ENCODE results near the gene ACTR8.

ACTR8 gene

DNA sequence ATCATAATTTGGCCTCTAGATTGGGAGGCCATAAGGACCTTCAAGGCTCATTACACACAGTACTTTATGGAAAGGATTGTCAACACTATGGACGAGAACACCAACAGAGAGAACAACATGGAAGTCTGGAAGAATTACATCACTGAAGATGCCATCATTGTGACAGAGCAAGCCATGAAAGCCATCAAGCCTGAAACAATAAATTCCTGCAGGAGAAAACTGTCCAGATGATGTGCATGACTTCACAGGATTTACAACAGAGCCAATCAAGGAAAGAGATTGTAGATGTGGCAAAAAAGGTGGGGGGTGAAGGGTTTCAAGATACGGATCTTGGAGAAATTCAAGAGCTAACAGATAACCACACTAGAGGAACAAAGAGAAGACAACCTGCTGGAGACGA lies 19.7 kb downstream of the ACTR8 start:
- no peak for DNase-seq

DNA sequence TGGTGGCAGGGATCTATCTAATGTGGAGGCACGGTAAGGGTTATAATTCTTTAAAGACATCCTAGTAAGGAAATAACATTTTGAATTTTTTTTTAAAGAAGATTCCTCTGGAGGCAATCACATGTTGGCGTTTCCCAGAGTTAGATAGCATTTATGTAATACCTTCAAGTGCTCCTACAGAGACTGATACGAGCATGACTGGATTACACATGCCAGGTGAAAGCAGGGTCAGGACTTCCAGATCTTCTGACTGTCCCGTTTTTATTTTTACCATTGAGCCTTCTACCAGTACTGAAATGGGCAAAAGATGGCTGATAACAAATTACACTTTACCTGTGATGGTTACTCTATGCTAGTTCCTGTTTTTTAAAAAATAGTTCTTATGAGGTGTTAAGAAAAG lies 21.8 kb downstream of the ACTR8 start:
- DNase-seq: no peak

DNA sequence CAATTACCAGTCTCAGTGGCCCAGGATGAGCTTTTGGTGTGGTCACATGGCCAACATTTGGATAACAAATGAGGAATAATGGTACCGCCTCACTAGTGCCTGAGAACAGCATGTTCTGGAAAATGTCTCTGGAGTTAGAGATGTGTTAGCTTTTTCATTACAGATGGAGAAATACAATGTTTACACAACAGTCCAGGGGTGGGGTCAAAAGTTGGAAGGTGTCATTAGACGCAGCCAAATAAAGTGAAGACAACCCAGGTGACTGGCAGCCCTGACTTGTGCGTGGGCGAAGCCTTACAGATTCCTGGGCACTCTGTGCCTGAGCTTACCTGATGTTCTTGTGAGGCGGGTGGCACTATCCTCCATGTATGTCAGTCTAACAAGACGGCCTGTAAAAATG lies 22.8 kb downstream of the ACTR8 start:
- DNase-seq: no peak

DNA sequence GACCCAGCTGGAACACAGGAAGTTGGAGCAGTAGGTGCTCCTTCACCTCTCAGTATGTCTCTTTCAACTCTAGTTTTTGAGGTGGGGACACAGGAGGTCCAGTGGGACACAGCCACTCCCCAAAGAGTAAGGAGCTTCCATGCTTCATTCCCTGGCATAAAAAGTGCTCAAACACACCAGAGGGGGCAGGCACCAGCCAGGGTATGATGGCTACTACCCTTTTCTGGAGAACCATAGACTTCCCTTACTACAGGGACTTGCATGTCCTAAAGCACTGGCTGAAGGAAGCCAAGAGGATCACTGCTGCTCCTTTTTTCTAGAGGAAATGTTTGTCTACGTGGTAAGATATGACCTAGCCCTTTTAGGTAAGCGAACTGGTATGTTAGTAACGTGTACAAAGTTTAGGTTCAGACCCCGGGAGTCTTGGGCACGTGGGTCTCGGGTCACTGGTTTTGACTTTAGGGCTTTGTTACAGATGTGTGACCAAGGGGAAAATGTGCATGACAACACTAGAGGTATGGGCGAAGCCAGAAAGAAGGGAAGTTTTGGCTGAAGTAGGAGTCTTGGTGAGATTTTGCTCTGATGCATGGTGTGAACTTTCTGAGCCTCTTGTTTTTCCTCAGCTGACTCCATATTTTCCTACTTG lies 23.7 kb downstream of the ACTR8 start:
- DNase-seq: no peak

DNA sequence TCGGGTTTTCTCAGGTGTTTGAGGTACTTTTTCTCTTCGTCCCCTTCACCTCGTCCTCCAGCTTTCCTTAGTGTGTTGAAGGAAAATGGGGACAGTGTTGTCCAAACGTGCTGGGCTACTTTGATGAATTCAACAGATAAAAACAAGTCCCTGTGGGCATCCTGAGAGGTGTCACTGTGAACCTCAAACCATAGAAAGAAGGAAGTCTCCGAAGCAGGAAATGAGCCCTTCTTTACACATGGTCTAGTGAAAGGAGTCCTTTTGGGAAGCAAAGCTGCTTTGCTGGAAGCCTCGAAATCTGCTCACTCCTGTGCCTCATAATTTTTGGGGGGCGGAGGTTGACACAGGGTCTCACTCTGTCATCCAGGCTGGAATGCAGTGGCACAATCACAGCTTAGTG lies 25.0 kb downstream of the ACTR8 start:
- DNase-seq: no peak

DNA sequence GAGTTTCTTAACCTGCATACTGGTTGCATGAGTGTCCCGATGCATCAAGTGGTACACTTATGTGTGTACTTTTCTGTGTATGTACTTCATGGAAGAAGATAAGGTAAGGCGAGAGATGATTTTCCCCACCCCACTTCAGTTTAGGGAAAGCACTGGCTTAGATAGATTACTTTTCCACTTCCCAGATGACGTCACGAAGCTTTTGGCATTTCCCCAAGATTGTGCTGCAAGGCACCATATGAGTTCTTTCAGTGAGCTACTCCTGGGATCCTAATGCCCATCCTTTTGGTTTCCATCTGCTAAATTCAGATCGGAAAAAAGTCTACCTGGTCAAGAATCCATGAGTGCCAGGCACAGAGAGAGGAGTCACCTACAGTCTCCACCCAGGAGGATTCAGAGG lies 31.1 kb downstream of the ACTR8 start:
- no peak for DNase-seq

DNA sequence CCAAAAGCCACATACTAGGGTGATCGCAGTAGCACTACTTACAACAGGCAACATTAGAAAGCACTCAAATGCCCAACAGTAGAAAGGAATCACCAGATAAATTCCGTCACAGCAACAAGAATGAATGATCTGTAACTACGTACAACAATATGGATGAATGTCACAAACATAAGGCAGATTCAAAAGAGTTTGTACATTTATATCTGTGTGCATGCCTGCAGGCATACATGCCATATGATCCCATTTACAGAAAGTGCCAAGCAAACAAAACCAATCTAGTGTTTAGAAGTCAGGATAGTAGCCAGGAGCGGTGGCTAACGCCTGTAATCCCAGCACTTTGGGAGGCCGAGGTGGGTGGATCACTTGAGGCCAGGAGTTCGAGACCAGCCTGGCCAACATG lies 32.0 kb downstream of the ACTR8 start:
- no peak for DNase-seq

DNA sequence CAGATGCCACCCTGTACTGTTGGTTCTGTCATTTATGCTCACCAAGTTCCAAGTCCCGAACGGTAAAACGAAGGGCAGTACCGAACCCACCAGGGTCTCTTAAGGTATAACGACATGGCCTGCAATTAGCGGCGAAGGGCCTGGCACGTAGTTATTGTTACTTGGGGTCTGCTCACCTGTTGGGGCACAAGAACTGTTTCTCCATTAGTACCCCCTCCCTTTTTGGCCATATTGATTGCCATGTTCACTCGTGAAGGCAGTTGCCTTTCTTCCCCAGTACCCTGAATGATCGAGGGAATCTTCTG lies 35.1 kb downstream of the ACTR8 start:
- no peak for DNase-seq

DNA sequence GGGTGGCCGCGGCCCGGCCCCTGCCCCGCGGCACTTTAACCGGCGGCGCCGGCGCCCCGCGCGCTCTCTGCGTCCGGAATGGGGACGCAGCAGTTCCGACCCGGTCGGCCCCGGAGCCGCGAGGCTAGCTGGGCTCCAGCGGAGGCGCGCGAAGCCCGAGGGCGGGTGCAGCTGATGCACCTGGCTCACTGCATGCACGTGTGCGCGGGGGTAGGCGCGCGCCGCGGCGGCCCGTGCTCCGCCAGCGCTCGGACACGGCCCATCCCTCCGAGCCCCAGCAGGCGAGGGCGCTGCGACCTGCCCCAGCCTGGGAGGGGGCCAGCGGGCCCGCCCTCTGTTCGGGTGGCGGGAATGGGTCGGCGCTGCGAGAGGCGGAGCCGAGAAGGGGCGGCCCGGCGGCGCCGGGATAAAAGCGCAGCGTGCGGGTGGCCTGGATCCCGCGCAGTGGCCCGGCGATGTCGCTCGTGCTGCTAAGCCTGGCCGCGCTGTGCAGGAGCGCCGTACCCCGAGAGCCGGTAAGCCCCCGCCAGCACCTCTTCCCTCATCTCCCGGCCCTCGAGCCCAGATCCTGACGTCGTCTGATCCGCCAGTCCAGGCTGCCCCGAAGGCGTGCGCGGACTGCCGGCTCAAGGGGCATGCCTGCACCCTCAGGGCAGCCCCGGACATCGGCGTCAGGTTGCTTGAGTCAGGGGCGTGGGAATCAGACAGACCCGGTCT lies 35.7 kb downstream of the ACTR8 start, which contains the start of the genes CHDH and IL17RB:
Gene CHDH (minus strand): TSS at position 286 of the 717 bp plus-strand sequence. CDS start 22,411 bp downstream, outside the sequence.
Gene IL17RB (plus strand): TSS at position 435 of the 717 bp plus-strand sequence. CDS start 21 bp downstream, at position 456.
- peak; percentile 67 for DNase-seq

DNA sequence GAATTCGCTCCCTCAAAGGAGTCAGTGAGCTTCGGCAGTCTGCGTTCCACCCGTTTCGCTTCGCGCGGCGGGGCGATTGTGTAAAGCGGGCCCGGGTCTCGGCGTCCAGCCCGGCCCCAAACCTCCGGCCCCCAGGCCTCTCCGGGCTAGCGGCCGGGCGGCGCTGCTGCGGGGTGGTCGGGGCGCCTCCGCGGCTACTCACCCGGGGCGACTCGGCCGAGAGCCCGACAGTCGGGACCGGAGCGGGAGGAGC lies 36.1 kb downstream of the ACTR8 start:
- no peak for DNase-seq

DNA sequence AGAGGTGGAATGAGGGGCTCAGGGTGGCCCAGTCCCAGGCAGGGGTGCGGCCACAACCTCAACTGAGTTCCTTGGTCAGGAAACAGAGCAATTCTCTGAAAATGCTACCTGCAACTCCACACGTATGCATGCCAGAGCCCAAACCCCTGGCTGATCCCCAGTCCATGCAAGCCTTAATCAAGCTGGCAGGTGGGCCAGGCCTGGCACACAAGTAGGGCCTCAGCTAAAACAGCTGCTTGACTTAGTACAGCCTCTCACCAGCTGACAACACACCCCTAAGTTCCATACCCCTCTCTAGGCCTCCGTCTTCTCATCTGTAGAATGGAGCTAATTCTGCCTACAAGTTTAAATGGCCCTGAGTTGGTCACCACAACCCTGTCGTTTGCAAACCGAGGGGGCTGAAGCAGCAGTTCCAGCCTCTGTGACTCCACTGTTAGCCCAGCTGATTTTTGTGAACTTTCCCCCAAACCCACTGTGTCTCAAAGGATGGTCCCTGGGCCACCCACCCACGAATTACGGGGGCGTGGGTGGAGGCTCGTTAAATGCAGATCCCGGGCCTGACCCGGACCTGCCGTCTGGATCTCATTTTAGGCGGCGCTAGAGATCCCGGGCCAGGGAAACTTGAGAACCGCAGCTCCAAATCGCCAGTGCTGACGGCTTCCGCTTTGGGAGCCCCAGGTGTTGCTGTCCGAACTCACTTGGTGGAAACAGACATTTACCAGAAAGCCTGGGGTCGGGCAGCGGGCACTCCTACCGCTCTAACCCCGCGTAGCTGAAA lies 36.7 kb downstream of the ACTR8 start:
- DNase-seq: peak; percentile 17

DNA sequence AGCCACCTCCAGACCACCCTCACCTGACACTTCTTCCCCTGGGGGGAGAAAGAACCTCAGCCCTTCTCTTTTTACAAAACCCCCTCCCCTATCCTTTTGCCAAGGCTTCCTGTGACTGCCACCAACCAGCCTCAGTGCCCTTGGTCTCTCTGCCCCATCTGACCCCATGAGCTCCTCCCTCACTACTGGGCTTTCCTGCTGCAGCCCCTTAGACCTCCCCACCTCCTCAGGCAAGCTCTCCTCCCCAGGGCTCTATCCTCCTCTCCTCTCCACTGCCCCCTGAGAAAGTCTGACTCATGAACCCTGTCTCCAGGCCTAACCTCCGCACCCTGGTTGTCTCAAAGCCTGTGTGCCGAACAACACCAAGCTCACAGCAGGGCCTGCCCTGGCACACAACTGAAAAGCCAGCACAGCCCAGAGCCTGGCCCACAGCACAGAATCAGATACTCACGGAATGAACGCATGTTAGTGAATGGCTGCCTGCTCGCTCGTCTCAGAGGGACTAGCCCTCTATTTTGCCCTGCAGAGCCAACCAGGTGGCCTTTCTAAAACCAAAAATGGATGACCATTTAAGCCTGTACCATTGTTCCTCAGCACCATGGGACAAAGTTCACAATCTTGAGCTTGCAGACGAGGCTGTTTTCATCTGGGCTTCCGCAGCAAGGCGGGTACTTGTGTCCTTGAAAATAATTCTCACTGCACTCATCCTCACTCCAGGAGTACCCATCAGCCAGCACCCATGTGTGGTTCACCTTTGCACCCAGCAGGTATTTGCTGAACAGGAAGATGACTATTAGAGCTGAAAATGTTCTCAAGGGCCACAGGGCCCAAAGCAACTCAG lies 37.5 kb downstream of the ACTR8 start:
- DNase-seq: no peak

DNA sequence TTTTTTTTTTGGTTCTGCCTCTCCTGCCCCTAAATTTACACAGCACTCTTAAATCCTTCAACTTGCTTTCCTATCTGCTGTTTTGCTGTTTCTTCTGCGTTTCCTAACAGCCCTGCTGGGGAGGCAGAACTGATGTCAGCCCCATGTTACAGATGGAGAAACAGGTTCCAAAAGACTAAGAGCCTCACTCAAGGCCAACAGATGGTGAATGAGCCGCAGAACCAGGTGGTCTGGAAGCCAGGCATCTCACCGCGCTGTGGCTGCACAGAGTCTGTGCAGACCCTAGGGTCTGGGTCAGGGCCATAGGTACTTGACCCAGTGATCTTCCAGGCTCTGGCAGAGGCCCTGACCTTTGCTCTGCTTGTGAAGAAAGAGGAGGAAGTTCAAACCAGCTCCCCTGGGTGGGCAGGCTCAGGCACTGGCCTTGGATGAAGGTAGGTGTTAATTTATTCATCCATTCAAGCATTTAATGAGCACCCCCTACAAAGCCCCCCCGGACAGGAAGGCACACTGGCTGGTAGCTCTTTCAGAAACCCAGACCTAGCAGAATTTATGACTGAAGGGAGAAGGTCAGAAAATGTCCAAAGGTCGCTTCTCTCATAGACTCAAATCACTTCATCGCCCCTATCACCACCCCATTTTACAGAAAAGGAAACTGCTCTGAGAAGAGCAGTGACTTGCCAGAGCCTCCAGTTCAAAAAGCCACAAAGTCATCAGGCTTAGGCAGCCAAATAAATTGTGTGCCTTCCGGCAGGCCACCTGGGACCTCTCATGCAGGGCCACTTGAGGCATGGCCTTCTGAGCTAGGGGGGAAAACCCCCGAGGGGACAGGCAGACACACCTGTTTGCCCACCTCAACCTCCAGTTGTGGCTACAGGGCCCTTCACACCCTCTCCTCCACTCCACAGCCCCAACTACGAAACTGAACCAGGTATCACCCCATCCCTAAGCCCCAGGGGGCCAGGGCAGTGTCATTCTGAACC lies 38.5 kb downstream of the ACTR8 start:
- no peak for DNase-seq

DNA sequence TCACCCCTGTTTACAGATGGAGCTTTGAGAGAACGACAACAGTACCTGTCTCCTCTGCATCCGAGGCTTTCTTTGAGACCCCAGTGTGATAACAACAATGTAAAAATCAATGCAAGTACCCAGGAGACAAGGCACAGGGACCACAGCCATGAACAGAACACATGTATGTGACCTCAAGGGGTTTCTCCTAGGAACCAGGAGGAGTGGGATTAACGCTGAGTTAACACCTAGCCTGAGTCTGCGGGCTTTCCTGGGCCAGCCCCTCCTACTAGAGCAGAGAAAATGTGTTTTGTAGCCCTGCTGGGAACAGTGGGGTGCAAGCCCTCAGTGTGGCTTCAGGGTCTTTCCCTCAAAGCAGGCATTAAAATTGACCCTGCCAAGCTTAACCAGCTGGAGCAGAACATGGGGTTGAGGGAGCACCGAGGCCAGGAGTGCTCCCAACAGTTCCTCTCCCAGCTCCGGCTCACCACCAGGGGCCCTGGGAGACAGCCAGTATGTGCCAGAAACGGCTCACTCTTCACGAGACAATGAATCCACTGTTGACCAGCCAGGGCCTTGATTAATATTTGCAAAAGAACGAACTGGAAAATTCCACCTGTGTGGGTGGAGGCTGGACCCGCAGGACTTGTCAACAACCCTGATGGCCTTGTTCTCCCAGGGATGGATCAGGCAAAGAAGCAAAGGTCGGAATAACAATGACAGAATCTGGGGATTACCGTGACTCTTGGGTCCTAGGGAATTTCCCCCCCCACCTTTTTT lies 39.3 kb downstream of the ACTR8 start:
- DNase-seq: peak; percentile 44

DNA sequence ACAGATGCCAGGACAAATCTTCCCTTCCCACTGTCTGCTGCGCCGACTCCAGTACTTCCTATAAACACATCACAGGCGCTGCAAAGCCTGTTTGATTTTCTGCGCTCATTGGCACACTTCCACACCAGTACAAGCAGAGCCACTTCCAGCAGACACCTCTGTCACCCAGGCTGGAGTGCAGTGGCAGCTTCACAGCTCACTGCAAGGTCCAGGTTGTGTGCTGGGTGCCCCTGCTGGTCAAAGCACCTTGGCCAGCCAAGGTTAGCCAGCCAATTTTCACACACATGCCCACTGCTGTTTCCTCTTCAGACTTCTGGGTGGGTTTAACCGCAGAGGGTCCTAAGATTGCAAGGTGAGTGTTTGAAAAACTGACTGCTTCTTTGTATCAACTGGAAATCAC lies 40.7 kb downstream of the ACTR8 start:
- DNase-seq: no peak

DNA sequence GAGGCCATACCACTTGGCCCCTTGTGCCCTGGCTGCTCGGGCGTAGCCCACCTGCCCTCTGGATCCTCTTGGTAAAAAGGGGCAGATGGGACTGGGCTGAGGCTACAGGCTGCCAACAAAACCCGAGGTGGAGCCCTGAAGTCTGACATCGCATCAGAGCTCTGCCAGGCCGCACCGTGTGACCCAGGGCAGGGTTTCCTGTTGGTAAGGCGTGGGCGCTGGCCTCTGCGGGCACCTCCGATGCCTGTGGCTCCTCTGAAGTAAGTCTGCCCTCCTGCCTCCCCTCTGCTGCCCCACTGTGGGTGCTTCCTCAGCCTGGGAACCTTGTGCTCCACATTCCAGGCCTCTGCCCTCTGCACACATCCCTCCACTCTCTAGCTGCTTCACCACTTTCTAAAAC lies 44.6 kb downstream of the ACTR8 start:
- DNase-seq: no peak

DNA sequence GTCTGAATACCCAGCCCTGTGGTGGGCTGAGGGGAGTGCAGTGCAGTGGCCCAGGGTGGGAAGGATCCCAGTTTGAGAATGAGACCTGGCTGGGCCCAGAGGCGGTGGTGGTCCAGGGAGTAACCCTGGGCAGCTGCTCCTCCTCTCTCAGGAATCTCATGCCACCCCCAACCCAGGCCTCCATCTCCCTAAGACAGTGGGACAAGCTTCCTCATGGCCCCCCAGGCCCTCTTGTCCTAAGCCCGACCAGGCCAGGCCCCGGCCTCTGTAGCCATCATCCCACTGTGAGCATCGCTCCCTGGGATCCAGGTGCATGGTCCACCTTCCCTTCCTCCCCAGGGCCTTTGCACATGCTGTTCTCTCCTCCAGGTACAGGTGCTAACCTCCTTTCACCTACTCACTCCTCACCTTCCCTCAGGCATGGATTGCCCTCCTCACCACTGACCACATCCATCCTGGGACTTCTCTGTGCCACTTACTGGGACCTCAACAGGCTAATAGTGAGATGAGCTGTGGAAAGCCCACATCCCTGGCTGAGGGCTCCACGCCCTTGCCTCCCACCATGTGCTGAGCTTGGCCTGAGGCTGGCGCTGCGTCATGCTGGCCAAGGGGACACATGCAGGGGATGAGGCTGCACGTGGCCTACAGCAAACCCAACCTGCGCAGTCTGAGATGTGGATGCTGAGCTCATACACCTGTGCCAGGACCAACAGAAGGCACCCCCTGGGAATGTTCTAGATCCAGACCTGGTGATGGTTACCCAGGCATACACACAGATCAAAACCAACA lies 45.7 kb downstream of the ACTR8 start:
- no peak for DNase-seq

DNA sequence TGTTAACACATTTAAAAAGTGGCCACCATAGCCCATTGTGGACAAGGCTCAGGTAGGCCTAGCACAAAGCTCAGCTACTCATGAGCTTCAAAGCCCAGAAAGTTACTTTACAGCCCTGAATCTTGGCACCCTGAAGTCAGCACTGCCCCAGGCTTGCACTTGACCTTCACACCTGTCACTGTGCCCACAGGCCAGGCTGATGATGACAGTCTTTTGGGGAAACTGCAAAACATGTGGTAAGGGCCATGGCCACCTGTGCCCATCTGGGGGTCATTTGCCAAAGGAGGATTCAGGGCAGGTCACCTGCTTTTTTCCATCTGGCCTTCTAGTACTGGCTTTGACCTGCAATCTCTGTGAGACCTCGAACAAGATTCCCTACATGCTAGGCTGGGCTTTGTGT lies 46.7 kb downstream of the ACTR8 start:
- no peak for DNase-seq

DNA sequence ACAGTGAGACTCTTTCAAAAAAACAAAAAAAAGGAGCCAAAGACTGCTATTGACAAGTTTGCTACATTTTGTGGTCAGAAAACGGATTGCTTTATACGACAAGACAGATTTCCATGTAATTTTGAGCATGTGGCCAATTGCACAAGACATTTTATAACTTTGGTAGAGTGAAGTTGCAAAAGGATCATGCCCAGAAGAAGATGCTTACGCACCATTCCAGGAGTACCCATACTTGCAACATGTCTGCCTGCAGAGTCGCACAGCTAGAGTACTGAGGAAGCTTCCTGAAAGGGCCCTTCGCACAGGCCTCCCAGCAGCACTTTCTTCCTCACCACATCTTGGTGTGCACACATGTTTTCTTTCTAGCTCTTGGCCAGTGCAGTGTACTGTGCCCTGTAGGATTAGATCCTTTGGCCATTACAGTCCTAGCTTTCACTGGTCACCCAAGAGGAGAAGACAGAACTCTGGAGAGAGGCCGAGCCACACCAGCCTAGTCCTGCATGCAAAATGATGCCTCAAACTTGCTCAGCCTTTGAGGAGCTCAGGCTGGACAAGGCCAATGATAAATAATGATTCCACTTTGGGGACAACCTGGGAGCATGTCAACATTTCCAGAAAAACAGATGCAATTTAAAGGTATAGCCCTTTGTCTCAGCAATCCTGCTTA lies 47.4 kb downstream of the ACTR8 start:
- DNase-seq: no peak

DNA sequence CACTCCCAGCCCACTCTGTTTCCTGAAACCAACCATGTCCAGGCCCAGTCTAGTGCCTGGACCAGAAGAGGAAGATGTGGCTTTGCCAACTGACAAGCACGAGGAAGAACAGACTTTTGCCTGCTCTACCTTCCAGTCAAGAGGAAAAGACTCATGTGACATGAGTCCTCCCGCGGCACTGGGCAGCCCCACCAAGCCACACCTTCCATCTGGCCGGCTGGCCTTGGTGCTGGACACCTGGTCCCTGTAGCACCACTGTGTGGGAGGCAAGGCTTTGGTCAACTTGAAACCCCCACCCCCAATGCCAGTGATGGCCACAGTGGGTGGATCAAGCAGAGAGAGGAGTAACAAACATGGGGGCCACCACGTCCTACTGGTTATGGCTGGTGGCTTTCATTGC lies 48.3 kb downstream of the ACTR8 start:
- DNase-seq: no peak
